Kidney (tissue), 14 donors: Measurements from ENCODE around the gene IFNL2. TPM values are rescaled to one million over a fixed set of nuclear protein-coding genes. Genes with fewer than 3 reads are reported as not detected.

Source experiments
- DNase-seq, 5 donors: peaks; one replicate each; pipeline ENCODE4 v3.0.0-alpha.2; 2013 to 2020
- FAIRE-seq: peaks from 2 replicates; lab custom pipeline; 2012; peaks lifted over from hg19 to GRCh38; lab: Jason Lieb, UNC
- H3K27ac ChIP-seq, 2 donors: one replicate each; pipeline ENCODE4 v1.7.0; 2013; ENCODE audit warnings: low read depth in 2 of 2, low read length in 2 of 2, inconsistent platforms in 1 of 2
- H3K27me3 ChIP-seq: one replicate; pipeline ENCODE4 v1.7.1; 2013; ENCODE audit warnings: low read length, inconsistent platforms; ENCODE audit not compliant: control insufficient read depth, insufficient read depth
- H3K36me3 ChIP-seq, 3 donors: one replicate each; pipeline versions ENCODE4 v1.7.0 to v1.7.1; 2013; ENCODE audit warnings: low read length in 3 of 3, control low read depth in 1 of 3, inconsistent platforms in 1 of 3; ENCODE audit not compliant: insufficient read depth in 3 of 3, control insufficient read depth in 2 of 3
- H3K4me1 ChIP-seq, 3 donors: one replicate each; pipeline versions ENCODE4 v1.7.0 to v1.7.1; 2013; ENCODE audit warnings: low read length in 3 of 3, inconsistent platforms in 1 of 3, low read depth in 1 of 3; ENCODE audit not compliant: control insufficient read depth in 2 of 3, insufficient read depth in 2 of 3
- H3K4me3 ChIP-seq, 3 donors: one replicate each; pipeline versions ENCODE4 v1.7.0 to v1.8.1; 2013; ENCODE audit warnings: low read length in 3 of 3, control low read depth in 1 of 3, inconsistent platforms in 1 of 3
- H3K9ac ChIP-seq, 3 donors: one replicate each; pipeline versions ENCODE4 v1.7.0 to v1.7.1; 2013; ENCODE audit warnings: low read length in 3 of 3, control low read depth in 1 of 3, inconsistent platforms in 1 of 3
- H3K9me3 ChIP-seq, 3 donors: one replicate each; pipeline versions ENCODE4 v1.7.0 to v1.7.1; 2013; ENCODE audit warnings: low read length in 3 of 3, control low read depth in 1 of 3, inconsistent platforms in 1 of 3; ENCODE audit not compliant: control insufficient read depth in 2 of 3, insufficient read depth in 1 of 3
- intact Hi-C: fragments of 100-400 bp; cut with DNase I; formaldehyde crosslinking; loops from one replicate; pipeline ENCODE4 v1.11.1; 2022
- polyA plus RNA-seq: library from polyadenylated mRNA; stranded (reverse); fragments of 350-450 nt; fragmentation: Illumina TruSeq; extraction: RNeasy Lipid Tissue Mini Kit (QIAGEN cat#74804); gene quantifications from one replicate; pipeline ENCODE4 v1.2.3, GENCODE V29; 2014; ENCODE audit warnings: low read depth, low replicate concordance; ENCODE audit not compliant: insufficient read depth
- total RNA-seq: library from RNA; stranded (reverse); fragmentation: NEBNext Ultra II Directional; extraction: Animal tissue kit (Norgen Biotek cat#: 25700); gene quantifications from one replicate; pipeline ENCODE4 v1.2.1, GENCODE V29; 2021
- TF ChIP-seq, protein P1 (sequence below): IDR thresholded peaks from 3 replicates; pipeline ENCODE4 v1.5.1; 2012; ENCODE audit warnings: mild to moderate bottlenecking, moderate library complexity, borderline replicate concordance; ENCODE audit not compliant: insufficient read depth; ENCODE audit errors: extremely low read depth
- donor health status: control.
- donor health status: control.
- donor health status: control.
- donor health status: control.
- donor health status: control.
- donor health status: DM: yes; HTN: yes; CAD: no.
- donor health status: Normal renal cell carcinoma (clear cell type).

IFNL2 gene
- total and polyA plus RNA-seq, 2 donors from 2014 or later = not detected

DNA sequence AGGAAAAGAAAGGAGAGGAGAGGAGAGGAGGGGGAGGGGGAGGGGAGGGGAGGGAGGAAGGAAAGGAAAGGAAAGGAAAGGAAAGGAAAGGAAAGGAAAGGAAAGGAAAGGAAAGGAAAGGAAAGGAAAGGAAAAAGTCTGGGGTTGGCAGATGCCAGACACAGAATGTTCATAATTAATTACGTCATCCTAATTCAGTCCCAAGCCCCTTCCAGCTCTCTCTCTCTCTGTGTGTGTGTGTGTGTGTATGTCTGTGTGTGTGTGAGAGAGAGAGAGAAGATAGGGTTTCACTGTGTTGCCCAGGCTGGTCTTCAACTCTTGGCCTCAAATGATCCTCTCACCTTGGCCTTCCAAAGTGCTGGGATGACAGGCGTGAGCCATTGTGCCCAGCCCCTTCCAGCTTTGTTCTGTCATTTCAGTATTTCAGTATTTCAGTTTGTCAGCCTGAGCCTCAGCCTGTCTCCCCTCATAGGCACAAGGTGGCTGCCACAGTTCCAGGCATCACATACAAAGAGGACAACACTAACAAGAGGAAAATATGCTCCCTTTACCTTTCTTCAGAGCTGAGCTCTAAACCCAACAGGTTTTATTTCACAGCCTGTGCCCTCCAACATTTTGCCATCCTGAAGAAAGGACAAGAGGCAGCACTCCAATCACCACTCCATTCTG, 38.0 kb upstream of the IFNL2 start:
- FAIRE-seq (no peak), DNase-seq (no peak)
- TF ChIP-seq, protein P1, sequence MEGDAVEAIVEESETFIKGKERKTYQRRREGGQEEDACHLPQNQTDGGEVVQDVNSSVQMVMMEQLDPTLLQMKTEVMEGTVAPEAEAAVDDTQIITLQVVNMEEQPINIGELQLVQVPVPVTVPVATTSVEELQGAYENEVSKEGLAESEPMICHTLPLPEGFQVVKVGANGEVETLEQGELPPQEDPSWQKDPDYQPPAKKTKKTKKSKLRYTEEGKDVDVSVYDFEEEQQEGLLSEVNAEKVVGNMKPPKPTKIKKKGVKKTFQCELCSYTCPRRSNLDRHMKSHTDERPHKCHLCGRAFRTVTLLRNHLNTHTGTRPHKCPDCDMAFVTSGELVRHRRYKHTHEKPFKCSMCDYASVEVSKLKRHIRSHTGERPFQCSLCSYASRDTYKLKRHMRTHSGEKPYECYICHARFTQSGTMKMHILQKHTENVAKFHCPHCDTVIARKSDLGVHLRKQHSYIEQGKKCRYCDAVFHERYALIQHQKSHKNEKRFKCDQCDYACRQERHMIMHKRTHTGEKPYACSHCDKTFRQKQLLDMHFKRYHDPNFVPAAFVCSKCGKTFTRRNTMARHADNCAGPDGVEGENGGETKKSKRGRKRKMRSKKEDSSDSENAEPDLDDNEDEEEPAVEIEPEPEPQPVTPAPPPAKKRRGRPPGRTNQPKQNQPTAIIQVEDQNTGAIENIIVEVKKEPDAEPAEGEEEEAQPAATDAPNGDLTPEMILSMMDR = no peak
- no peaks in the 10 kb centered on the region for H3K9me3 ChIP-seq
- no peak overlapping the region for H3K4me3 ChIP-seq
- intact Hi-C loops = no loop called here
- H3K27me3 ChIP-seq = no peaks in the 10 kb centered on the region
- no peak overlapping the region for H3K9ac ChIP-seq
- H3K27ac ChIP-seq = no peak overlapping the region
- no peaks in the 10 kb centered on the region for H3K4me1 ChIP-seq
- H3K36me3 ChIP-seq = no peaks in the 10 kb centered on the region

DNA sequence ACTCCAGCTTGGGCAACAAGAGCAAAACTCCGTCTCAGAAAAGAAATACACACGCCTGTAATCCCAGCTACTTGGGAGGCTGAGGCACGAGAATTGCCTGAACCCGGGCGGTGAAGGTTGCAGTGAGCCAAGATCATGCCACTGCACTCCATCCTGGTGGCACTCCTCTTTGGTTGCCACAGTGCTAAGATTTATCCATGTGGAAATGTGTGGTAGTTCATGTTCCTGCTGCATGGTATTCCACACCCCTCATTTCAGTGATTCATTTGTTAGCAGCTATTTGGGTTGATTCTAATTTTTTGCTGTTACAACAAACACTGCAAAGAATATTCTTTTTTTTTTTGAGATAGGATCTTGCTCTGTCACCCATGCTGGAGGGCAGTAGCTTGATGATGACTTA, 35.5 kb upstream of the IFNL2 start:
- TF ChIP-seq, protein P1 = no peak
- intact Hi-C loops = no loop called here
- no peaks in the 10 kb centered on the region for H3K9me3 ChIP-seq
- no peaks in the 10 kb centered on the region for H3K27me3 ChIP-seq
- H3K27ac ChIP-seq = no peak overlapping the region
- H3K4me3 ChIP-seq = no peak overlapping the region
- H3K36me3 ChIP-seq = no peaks in the 10 kb centered on the region
- DNase-seq (no peak), FAIRE-seq (no peak)
- no peak overlapping the region for H3K9ac ChIP-seq
- no peaks in the 10 kb centered on the region for H3K4me1 ChIP-seq

- Histone ChIP-seq H3K27me3 (no peaks in the 10 kb centered on the region), H3K4me3 (no peak overlapping the region), H3K36me3 (no peaks in the 10 kb centered on the region), H3K4me1 (no peaks in the 10 kb centered on the region), H3K27ac (no peak overlapping the region), H3K9me3 (no peaks in the 10 kb centered on the region), H3K9ac (no peak overlapping the region)
- TF ChIP-seq, protein P1 = no peak
- peak in 1 of 5 donors; percentile 65 for DNase-seq
- FAIRE-seq = no peak
- intact Hi-C loops = no loop called here
Measured at GRCh38 chr19:39236527-39236926, 31.7 kb upstream of the IFNL2 start.
